ENCODE measurements around the gene HNRNPUL2. TPM values are rescaled to one million over a fixed set of nuclear protein-coding genes. Genes with fewer than 3 reads are reported as not detected.

HNRNPUL2 gene
- total and polyA plus RNA-seq, 10 of the 15 experiments (the other 5 are each of a cell fraction or from before 2014, with no cell fraction given): 1.6 to 72.2 (median 14.9) TPM

GRCh38 chr11:62727165-62727871, at the start of gene HNRNPUL2 (continued):
- TF ChIP-seq ZBTB40 (IDR thresholded peaks at IDR 0.05; ENCODE audit: borderline replicate concordance) (no peak), CHD2 (IDR thresholded peaks at IDR 0.05; ENCODE audit: borderline replicate concordance, low read depth, low read length) (peak; percentile 79; the same call in 1 of the 2 replicates), BCLAF1 (IDR thresholded peaks at IDR 0.05) (no peak), ZNF384 (IDR thresholded peaks at IDR 0.05; ENCODE audit: borderline replicate concordance, low read depth, low read length) (no peak), IKZF2 (IDR thresholded peaks at IDR 0.05) (no peak; a peak in 1 of 4 replicates), NFIC (IDR thresholded peaks at IDR 0.05; ENCODE audit: low read depth, low read length) (no peak), RELB (IDR thresholded peaks at IDR 0.05; ENCODE audit: low read depth) (no peak), ZNF207 (IDR thresholded peaks at IDR 0.05; ENCODE audit: borderline replicate concordance) (peak; percentile 86; the same call in 1 of the 2 replicates), STAT1 (conservative IDR thresholded peaks at IDR 0.05) (peak; percentile 46; the same call in 1 of the 2 replicates), TARDBP (IDR thresholded peaks at IDR 0.05; ENCODE audit: borderline replicate concordance) (no peak), TCF3 (IDR thresholded peaks at IDR 0.05; ENCODE audit: borderline replicate concordance, insufficient read depth, low read depth, low read length) (no peak; the same call in 1 of the 2 replicates), NFYB (IDR thresholded peaks at IDR 0.05; ENCODE audit: insufficient read depth, low read depth, low read length) (no peak), NBN (IDR thresholded peaks at IDR 0.05) (0 out of 2 replicates have a peak, but pooled peaks have one; percentile 52), PAX5 (IDR thresholded peaks at IDR 0.05; ENCODE audit: borderline replicate concordance, low read depth, low read length) (no peak; the same call in 1 of the 2 replicates), SKIL (IDR thresholded peaks at IDR 0.05; ENCODE audit: low read depth, poor library complexity, severe bottlenecking) (no peak), ZSCAN29 (IDR thresholded peaks at IDR 0.05) (peak; percentile 36; the same call in 1 of the 2 replicates), HCFC1 (IDR thresholded peaks at IDR 0.05; ENCODE audit: low read length) (peak; percentile 53)

Data from GM12878 (cell line).